Ovary (tissue), 3 donors: Measurements from ENCODE around the gene HPS1.

Experiments
- EP300 ChIP-seq: sonication (generic); formaldehyde crosslinking; IDR thresholded peaks from one replicate; pipeline ENCODE4 v1.6.1; 2017; ENCODE audit warnings: antibody characterized with exemption
- POLR2A ChIP-seq: fragments of 450-650 bp; IDR thresholded peaks from one replicate; pipeline ENCODE4 v1.6.1; 2017; ENCODE audit warnings: antibody characterized with exemption, mild to moderate bottlenecking, moderate library complexity
- TF ChIP-seq, protein P1 (sequence below), 3 donors: fragments of 450-650 bp in 2 of 3; fragments of 200-600 bp in 1 of 3; IDR thresholded peaks; one replicate each; pipeline versions ENCODE4 v1.5.1 to v1.8.0; 2016 to 2022; ENCODE audit warnings: antibody characterized with exemption in 3 of 3, mild to moderate bottlenecking in 1 of 3
- donor health status: DM: no; HTN: no; CAD: no.

- no peak for TF ChIP-seq POLR2A
- TF ChIP-seq, protein P1, sequence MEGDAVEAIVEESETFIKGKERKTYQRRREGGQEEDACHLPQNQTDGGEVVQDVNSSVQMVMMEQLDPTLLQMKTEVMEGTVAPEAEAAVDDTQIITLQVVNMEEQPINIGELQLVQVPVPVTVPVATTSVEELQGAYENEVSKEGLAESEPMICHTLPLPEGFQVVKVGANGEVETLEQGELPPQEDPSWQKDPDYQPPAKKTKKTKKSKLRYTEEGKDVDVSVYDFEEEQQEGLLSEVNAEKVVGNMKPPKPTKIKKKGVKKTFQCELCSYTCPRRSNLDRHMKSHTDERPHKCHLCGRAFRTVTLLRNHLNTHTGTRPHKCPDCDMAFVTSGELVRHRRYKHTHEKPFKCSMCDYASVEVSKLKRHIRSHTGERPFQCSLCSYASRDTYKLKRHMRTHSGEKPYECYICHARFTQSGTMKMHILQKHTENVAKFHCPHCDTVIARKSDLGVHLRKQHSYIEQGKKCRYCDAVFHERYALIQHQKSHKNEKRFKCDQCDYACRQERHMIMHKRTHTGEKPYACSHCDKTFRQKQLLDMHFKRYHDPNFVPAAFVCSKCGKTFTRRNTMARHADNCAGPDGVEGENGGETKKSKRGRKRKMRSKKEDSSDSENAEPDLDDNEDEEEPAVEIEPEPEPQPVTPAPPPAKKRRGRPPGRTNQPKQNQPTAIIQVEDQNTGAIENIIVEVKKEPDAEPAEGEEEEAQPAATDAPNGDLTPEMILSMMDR (IDR thresholded peaks at IDR 0.05): no peak
- TF ChIP-seq EP300: no peak
These were observed 529 bp downstream of the HPS1 start for GRCh38 chr10:98446151-98446660.
